ENCODE measurements around the gene DLG2. TPM values are rescaled to one million over a fixed set of nuclear protein-coding genes. Genes with fewer than 3 reads are reported as not detected.

DLG2 gene
- total RNA-seq, 1 experiment from 2014 or later: 17.5 TPM

- TF ChIP-seq AFF4 (CRISPR knock-in tag; IDR thresholded peaks at IDR 0.05; ENCODE audit: borderline replicate concordance): no peak
- no peak for TF ChIP-seq ETV6 (CRISPR knock-in tag; IDR thresholded peaks at IDR 0.05)
- TF ChIP-seq OVOL2 (CRISPR knock-in tag; IDR thresholded peaks at IDR 0.05; ENCODE audit: borderline replicate concordance): no peak
- TF ChIP-seq TEAD4 (CRISPR knock-in tag; IDR thresholded peaks at IDR 0.05): no peak
- no peak for TF ChIP-seq TP53 (CRISPR knock-in tag; IDR thresholded peaks at IDR 0.05)
Observed at GRCh38 chr11:84923489-84923888, 703.7 kb downstream of the DLG2 start.

GRCh38 chr11:84922836-84923235, 704.3 kb downstream of the DLG2 start:
- CTCF ChIA-PET: interaction anchor here (0.6 to 1.7 kb wide), 3 partner anchors 10 to 23 kb away, joined by 3 to 4 read pairs (median 3); no protein-coding TSS in a partner anchor
- peak overlapping the region; percentile 59 for H3K4me3 Mint-ChIP-seq
- no peak overlapping the region; the same call in 1 of the 2 replicates for H3K27ac Mint-ChIP-seq
- ATAC-seq (peak; percentile 60), DNase-seq (ENCODE audit: low spot score) (no peak)
- no peaks in the 10 kb centered on the region for H3K36me3 Mint-ChIP-seq
- no peaks in the 10 kb centered on the region for H3K27me3 Mint-ChIP-seq (ENCODE audit: low read depth)
- peaks cover 66% of the 10 kb centered on the region for H3K4me1 Mint-ChIP-seq
- no peak for TF ChIP-seq IRF2 (CRISPR knock-in tag; IDR thresholded peaks at IDR 0.05; ENCODE audit: borderline replicate concordance, low read depth)
- no peak for TF ChIP-seq ZNF425 (CRISPR knock-in tag; conservative IDR thresholded peaks at IDR 0.05)
- TF ChIP-seq MYBL2 (CRISPR knock-in tag; IDR thresholded peaks at IDR 0.05): no peak
- no peak for TF ChIP-seq ATF2 (CRISPR knock-in tag; IDR thresholded peaks at IDR 0.05; ENCODE audit: borderline replicate concordance, low read depth)
- no peak for TF ChIP-seq ZNF423 (CRISPR knock-in tag; IDR thresholded peaks at IDR 0.05)
- TF ChIP-seq GRHL2 (CRISPR knock-in tag; IDR thresholded peaks at IDR 0.05; ENCODE audit: insufficient replicate concordance, severe bottlenecking): no peak
- TF ChIP-seq ESRRA (CRISPR knock-in tag; IDR thresholded peaks at IDR 0.05; ENCODE audit: borderline replicate concordance): no peak
- TF ChIP-seq ELF4 (CRISPR knock-in tag; IDR thresholded peaks at IDR 0.05; ENCODE audit: low read depth): no peak
- no peak for TF ChIP-seq ZSCAN18 (CRISPR knock-in tag; IDR thresholded peaks at IDR 0.05)
- no peak for TF ChIP-seq TP53 (CRISPR knock-in tag; IDR thresholded peaks at IDR 0.05)
- TF ChIP-seq OVOL2 (CRISPR knock-in tag; IDR thresholded peaks at IDR 0.05; ENCODE audit: borderline replicate concordance): no peak
- no peak for TF ChIP-seq SMAD4 (CRISPR knock-in tag; IDR thresholded peaks at IDR 0.05)
- no peak for TF ChIP-seq TEAD4 (CRISPR knock-in tag; IDR thresholded peaks at IDR 0.05)
- H3K9me3 Mint-ChIP-seq: no peaks in the 10 kb centered on the region
- POLR2A ChIA-PET: no interaction called here

More at GRCh38 chr11:84923489-84923888, 703.7 kb downstream of the DLG2 start:
- H3K9me3 Mint-ChIP-seq: no peaks in the 10 kb centered on the region
- CTCF ChIA-PET: interaction anchor here (1.1 to 1.7 kb wide), 5 partner anchors 11 to 667 kb away, joined by 3 to 6 read pairs (median 4); no protein-coding TSS in a partner anchor
- H3K27me3 Mint-ChIP-seq (ENCODE audit: low read depth): no peaks in the 10 kb centered on the region
- POLR2A ChIA-PET: no interaction called here
- peak overlapping the region; percentile 85; the same call in 1 of the 2 replicates for H3K27ac Mint-ChIP-seq
- H3K4me3 Mint-ChIP-seq: peak overlapping the region; percentile 59; the same call in 1 of the 2 replicates
- peaks cover 62% of the 10 kb centered on the region for H3K4me1 Mint-ChIP-seq
- ATAC-seq (no peak), DNase-seq (ENCODE audit: low spot score) (no peak)
- no peaks in the 10 kb centered on the region for H3K36me3 Mint-ChIP-seq

All from WTC11 (cell line).